Astrocyte of the spinal cord (primary cell): ENCODE measurements around the gene MXRA8.

Experiments used
- DNase-seq: peaks from one replicate; pipeline ENCODE4 v3.0.0; 2011; ENCODE audit warnings: low read depth, low spot score
- H3K4me3 ChIP-seq: 2 replicates; pipeline ENCODE4 v1.5.1; 2011; ENCODE audit warnings: low read depth, mild to moderate bottlenecking, low read length, moderate library complexity
- in situ Hi-C: cut with HindIII; loops from 2 replicates; pipeline ENCODE4 v1.10.0; 2017; ENCODE audit warnings: low sequenced_read_pairs
- TF ChIP-seq, protein P1 (sequence below): IDR thresholded peaks from 2 replicates; pipeline ENCODE4 v1.5.1; 2012; ENCODE audit warnings: low read depth, mild to moderate bottlenecking, low read length, inconsistent platforms

Gene MXRA8

DNA sequence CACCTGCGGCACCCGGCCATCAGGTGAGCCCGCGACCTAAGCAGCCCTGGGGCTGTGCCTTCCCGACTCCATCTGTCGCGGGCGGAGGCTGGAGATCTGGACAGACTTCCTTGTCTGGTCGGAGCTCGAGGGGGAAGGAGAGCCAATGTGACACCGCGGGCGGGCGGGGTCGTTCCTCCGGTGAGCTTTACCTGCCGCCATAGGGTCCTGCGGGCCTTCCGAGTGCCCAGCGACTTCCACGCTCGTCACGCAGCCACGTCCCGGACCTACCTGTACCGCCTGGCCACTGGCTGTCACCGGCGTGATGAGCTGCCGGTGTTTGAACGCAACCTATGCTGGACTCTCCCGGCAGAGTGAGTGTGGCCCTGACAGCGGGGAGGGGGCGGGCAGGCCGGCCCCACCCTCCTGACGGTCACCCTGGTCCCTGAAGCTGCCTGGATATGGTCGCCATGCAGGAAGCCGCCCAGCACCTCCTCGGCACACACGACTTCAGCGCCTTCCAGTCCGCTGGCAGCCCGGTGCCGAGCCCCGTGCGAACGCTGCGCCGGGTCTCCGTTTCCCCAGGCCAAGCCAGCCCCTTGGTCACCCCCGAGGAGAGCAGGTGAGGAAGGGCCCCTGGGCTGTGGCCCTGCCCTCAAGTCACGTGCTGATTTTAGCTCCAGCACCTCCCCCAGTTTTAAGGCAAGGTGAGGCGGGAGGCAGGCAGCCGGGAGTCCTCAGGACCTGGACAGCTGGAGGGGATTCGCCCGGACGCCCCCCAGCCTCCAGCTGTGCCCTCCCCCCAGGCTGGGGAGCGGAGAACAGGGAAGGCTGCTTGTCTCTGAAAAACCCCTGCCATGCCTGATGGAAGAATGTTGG is 48.9 kb downstream of the MXRA8 start:
- no peak for DNase-seq
- peak overlapping the region; percentile 53 for H3K4me3 ChIP-seq
- TF ChIP-seq, protein P1, sequence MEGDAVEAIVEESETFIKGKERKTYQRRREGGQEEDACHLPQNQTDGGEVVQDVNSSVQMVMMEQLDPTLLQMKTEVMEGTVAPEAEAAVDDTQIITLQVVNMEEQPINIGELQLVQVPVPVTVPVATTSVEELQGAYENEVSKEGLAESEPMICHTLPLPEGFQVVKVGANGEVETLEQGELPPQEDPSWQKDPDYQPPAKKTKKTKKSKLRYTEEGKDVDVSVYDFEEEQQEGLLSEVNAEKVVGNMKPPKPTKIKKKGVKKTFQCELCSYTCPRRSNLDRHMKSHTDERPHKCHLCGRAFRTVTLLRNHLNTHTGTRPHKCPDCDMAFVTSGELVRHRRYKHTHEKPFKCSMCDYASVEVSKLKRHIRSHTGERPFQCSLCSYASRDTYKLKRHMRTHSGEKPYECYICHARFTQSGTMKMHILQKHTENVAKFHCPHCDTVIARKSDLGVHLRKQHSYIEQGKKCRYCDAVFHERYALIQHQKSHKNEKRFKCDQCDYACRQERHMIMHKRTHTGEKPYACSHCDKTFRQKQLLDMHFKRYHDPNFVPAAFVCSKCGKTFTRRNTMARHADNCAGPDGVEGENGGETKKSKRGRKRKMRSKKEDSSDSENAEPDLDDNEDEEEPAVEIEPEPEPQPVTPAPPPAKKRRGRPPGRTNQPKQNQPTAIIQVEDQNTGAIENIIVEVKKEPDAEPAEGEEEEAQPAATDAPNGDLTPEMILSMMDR, result no peak
- in situ Hi-C loops, result no loop called here

DNA sequence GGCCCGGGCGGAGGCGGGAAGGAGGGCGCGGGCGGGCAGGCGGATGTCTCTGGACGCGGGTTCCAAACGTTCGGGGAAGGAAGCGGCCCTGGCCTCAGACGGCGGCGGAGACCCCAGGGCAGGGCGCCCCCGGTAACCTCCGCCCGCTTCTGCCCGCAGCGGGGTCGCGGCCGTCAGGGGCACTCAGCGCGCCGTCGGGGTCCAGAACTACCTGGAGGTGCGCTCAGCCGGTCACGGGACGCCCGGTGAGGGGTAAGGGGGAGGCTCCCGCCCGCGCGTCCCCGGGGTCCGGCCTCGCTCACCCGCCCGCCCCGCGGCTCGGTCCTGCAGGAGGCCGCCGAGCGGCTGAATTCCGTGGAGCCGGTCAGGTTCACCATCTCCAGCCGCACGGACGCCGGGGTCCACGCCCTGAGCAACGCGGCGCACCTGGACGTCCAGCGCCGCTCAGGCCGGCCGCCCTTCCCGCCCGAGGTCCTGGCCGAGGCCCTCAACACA is 49.6 kb downstream of the MXRA8 start:
- no peak for DNase-seq
- TF ChIP-seq, protein P1, result no peak
- H3K4me3 ChIP-seq, result peak overlapping the region; percentile 53
- in situ Hi-C loops, result no loop called here

DNA sequence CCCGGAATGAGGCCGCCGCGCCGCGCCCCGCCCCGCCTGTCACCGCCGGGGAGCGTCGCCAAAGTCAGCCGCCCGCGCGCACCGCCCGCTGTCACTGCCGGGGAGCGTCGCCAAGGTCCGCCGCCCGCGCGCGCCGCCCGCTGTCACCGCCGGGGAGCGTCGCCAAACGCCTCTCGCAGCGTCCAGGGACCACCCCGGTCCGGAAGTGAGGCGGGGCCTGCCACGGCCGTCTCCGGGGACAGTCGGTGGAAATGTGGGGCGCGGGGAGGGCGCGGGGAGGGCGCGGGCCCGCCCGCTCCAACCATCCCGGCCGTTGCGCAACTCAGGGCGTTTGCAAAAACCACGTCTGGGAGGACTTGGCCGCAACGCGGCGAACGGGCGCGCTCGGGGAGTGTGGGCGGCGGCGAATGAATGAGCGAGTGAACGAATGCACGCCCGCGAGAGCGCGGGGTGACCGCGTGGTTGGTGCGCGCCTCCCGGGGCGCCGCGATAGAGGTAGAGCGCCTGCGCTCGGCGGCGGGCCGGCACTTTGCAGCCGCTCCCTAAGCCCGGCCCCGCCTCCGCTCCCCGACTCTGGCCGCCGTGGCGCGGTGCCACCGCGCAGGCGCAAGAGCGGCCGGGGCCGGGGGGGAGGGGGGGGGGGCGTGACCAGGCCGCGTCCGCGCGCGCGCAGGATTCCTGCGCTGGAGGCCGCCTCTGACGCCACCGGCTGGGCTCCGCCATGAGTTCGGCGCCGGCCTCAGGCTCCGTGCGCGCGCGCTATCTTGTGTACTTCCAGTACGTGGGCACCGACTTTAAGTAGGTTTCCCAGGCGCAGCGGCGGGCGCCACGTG is 50.2 kb downstream of the MXRA8 start, which contains the start of the genes ACAP3 and PUSL1:
TSS of gene ACAP3 (minus strand) at position 8 of the 833 bp plus-strand sequence. CDS start 115 bp downstream, outside the sequence.
TSS of gene PUSL1 (plus strand) at position 675 of the 833 bp plus-strand sequence. CDS start at position 722, 47 bp downstream.
- H3K4me3 ChIP-seq, result peak within 1 kb of the TSS; percentile 69
- peak; percentile 95 for DNase-seq
- TF ChIP-seq, protein P1, result no peak
- in situ Hi-C loops, result no loop called here

DNA sequence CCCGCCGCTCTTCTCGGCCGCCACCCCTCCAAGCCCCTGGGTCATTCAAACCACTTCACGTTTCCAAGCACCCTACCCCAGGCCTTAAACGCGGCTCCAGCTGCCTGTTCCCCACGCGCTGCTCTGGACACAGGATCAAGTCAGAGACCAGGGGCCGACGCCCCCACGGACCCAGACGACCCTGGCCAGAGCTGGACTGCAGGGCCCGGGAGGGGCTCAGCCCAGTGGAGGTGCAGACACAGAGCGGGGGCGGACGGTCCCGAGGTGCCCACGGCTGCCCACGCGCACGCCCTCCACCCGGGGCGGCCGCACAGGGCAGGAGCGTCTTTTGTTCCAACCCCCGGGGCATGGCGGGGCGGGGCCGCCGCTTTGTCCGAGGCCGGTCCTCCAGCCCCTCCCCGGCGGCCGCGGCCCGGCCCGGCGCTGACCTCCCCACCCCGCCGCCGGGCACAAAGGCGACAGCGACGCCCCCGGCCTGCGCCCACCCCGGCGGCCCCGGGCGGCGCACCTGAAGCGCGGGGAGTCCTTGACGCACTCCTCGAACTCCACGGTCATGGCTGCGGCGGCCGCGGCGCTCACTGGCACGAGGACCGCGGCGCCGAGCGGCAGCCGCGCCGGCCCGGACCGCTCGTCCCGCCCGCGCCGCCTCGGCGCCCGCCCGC is 51.0 kb downstream of the MXRA8 start:
- in situ Hi-C loops, result no loop called here
- H3K4me3 ChIP-seq, result peak overlapping the region; percentile 69
- no peak for DNase-seq
- TF ChIP-seq, protein P1, result no peak

DNA sequence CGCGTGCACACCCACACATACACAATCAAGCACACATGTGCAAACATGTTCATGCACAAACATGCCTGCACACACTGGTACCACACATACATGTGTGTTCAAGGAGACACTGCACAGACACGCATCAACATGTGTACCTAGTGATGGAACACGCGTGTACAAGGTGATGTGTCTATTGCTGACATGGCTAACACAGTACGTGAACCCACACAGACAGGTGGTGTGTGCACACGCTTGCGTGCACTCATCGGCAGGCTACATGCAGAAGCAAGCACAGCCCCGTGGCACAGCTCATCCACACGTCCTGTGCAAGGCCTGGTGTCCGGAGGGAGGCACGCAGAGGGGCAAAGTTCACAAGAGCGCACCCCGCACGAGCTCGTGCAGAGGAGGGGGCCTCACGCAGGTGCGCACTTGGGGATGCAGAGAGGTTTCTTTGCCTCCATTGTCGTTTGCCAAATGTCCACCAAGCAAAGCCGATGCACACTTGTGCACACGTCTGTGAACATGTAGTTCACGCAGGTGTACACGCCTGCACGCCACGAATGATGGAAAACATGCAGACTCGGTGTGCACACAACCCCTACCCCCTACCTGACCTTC is 51.6 kb downstream of the MXRA8 start:
- in situ Hi-C loops, result no loop called here

More for the DNA sequence above, 51.6 kb downstream of the MXRA8 start:
- DNase-seq, result no peak
- peak overlapping the region; percentile 69 for H3K4me3 ChIP-seq
- TF ChIP-seq, protein P1, result no peak
